Transverse colon (tissue), 4 donors: ENCODE measurements around the gene WDR6. TPM values are rescaled to one million over a fixed set of nuclear protein-coding genes. Genes with fewer than 3 reads are reported as not detected.

Source experiments
- DNase-seq: peaks from one replicate; pipeline ENCODE4 v3.0.0-alpha.2; 2019
- H3K27ac ChIP-seq, 4 donors: fragments of 200-600 bp; sonication (generic); 2 replicates each; pipeline ENCODE4 v1.5.1; 2016 to 2018; ENCODE audit warnings: inconsistent platforms in 4 of 4
- H3K27me3 ChIP-seq: fragments of 200-600 bp; sonication (generic); 2 replicates; pipeline ENCODE4 v1.5.1; 2017; ENCODE audit warnings: inconsistent platforms
- H3K36me3 ChIP-seq, 4 donors: fragments of 200-600 bp; sonication (generic); 2 replicates each; pipeline ENCODE4 v1.5.1; 2017 to 2019; ENCODE audit warnings: inconsistent platforms in 4 of 4
- H3K4me1 ChIP-seq, 4 donors: fragments of 200-600 bp; sonication (generic); 2 replicates each; pipeline ENCODE4 v1.5.1; 2017 to 2020; ENCODE audit warnings: inconsistent platforms in 4 of 4
- H3K4me3 ChIP-seq, 4 donors: fragments of 200-600 bp; sonication (generic); 1 replicate in 1 of 4; 2 replicates in 3 of 4; pipeline versions ENCODE4 v1.5.1 to v1.6.1; 2017 to 2019; ENCODE audit warnings: inconsistent platforms in 4 of 4
- H3K9me3 ChIP-seq, 2 donors: fragments of 200-600 bp; sonication (generic); 2 replicates each; pipeline ENCODE4 v1.5.1; 2017 to 2019; ENCODE audit warnings: inconsistent platforms in 2 of 2
- EP300 ChIP-seq: sonication (generic); formaldehyde crosslinking; IDR thresholded peaks from one replicate; pipeline ENCODE4 v1.6.1; 2017; ENCODE audit warnings: antibody characterized with exemption, low read depth
- POLR2A ChIP-seq: fragments of 450-650 bp; IDR thresholded peaks from one replicate; pipeline ENCODE4 v1.6.1; 2016; ENCODE audit warnings: antibody characterized with exemption, mild to moderate bottlenecking, moderate library complexity
- POLR2AphosphoS5 ChIP-seq, 3 donors: sonication (generic); formaldehyde crosslinking; IDR thresholded peaks; one replicate each; pipeline ENCODE4 v1.6.1; 2016; ENCODE audit warnings: antibody characterized with exemption in 3 of 3
- WGBS, 2 donors: methylation state at CpG; one replicate each; pipeline ENCODE4 v1.1.5; 2018; ENCODE audit warnings: low coverage in 1 of 2; 5-methylcytosine and 5-hydroxymethylcytosine counted together
- in situ Hi-C, 4 donors: fragments of 200-750 bp; cut with MboI; loops; one replicate each; pipeline versions ENCODE4 v1.15.0 to v1.15.1; 2017; ENCODE audit warnings: low sequenced_read_pairs in 3 of 4, low pct_ligation_motif_present in 1 of 4, low pct_unique_long_range_greater_than_20kb in 1 of 4
- intact Hi-C: fragments of 100-400 bp; cut with DNase I; formaldehyde crosslinking; loops from one replicate; pipeline ENCODE4 v1.15.1; 2023; ENCODE audit warnings: low total_unique reads
- total RNA-seq, 4 donors: library from RNA; depleted of rRNA; stranded (reverse); fragments of >200 nt; gene quantifications; one replicate each; pipeline ENCODE4 v1.1.0, GENCODE V29; 2016
- TF ChIP-seq, protein P1 (sequence below), 5 experiments: fragments of 200-600 bp in 3 of 5; fragments of 450-650 bp in 2 of 5; sonication (generic) in 3 of 5; IDR thresholded peaks; 1 replicate in 2 of 5; 2 replicates in 3 of 5; pipeline ENCODE4 v1.5.1; 2016 to 2017; ENCODE audit warnings: antibody characterized with exemption in 5 of 5, inconsistent platforms in 3 of 5, mild to moderate bottlenecking in 2 of 5, moderate library complexity in 1 of 5

WDR6 gene
- total RNA-seq, 4 donors from 2014 or later = 76.0 to 162 (median 146) TPM

DNA sequence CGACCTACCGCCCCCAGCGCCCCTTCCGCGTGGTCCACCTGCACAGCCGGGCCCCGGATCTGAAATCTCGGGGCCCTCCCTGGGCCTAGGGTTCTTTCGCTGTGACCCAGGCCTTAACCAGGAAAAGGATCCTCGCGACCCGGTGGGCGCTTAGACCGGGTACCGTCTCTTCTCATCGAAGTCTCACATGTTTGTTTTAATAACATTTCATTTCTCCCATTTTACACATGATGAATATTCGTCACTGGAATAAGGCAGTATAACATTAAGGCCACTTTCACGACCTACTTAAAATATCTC, 11.5 kb downstream of the WDR6 start:
- peaks cover 0 to 12% (median 5%) of the 10 kb centered on the region in 4 donors for H3K36me3 ChIP-seq

GRCh38 chr3:49019941-49020329, 12.7 kb downstream of the WDR6 start:
- in situ Hi-C loops = no loop called here
- Histone ChIP-seq H3K4me3 (peak overlapping the region in 3 of 4 donors; percentile 70 to 93 (median 82)), H3K9me3 (no peaks in the 10 kb centered on the region), H3K4me1 (peaks cover 19 to 48% (median 37%) of the 10 kb centered on the region in 4 donors), H3K27ac (peak overlapping the region; percentile 99 to 100 (median 100)), H3K36me3 (peaks cover 0 to 17% (median 3%) of the 10 kb centered on the region in 4 donors), H3K27me3 (no peaks in the 10 kb centered on the region)
- no peak for TF ChIP-seq EP300
- WGBS, 2 donors = 28% methylated on average over 12 of the region's 12 CpGs; no CpG with 5 or more reads in 1 of the 2 donors
- DNase-seq = peak; percentile 30
- intact Hi-C loops = loop anchor here (1.0 to 2.0 kb wide), 3 partner anchors 13 to 75 kb away; partner anchors contain the start of genes QRICH1 and WDR6

More for the DNA sequence above, 11.5 kb downstream of the WDR6 start:
- Histone ChIP-seq H3K27ac (peak overlapping the region; percentile 99 to 100 (median 100)), H3K4me1 (peaks cover 19 to 48% (median 37%) of the 10 kb centered on the region in 4 donors), H3K27me3 (no peaks in the 10 kb centered on the region), H3K9me3 (no peaks in the 10 kb centered on the region), H3K4me3 (peak overlapping the region; percentile 54 to 83 (median 74))
- 1 to 2% methylated on average over 9 to 18 of the region's 18 CpGs for WGBS, 2 donors
- in situ Hi-C loops = no loop called here
- intact Hi-C loops = loop anchor here (1.0 to 2.0 kb wide), 2 partner anchors 47 to 76 kb away; partner anchors contain the start of gene QRICH1
- TF ChIP-seq, protein P1, sequence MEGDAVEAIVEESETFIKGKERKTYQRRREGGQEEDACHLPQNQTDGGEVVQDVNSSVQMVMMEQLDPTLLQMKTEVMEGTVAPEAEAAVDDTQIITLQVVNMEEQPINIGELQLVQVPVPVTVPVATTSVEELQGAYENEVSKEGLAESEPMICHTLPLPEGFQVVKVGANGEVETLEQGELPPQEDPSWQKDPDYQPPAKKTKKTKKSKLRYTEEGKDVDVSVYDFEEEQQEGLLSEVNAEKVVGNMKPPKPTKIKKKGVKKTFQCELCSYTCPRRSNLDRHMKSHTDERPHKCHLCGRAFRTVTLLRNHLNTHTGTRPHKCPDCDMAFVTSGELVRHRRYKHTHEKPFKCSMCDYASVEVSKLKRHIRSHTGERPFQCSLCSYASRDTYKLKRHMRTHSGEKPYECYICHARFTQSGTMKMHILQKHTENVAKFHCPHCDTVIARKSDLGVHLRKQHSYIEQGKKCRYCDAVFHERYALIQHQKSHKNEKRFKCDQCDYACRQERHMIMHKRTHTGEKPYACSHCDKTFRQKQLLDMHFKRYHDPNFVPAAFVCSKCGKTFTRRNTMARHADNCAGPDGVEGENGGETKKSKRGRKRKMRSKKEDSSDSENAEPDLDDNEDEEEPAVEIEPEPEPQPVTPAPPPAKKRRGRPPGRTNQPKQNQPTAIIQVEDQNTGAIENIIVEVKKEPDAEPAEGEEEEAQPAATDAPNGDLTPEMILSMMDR (IDR thresholded peaks at IDR 0.05) = no peak
- no peak for TF ChIP-seq POLR2AphosphoS5 (IDR thresholded peaks at IDR 0.05)
- TF ChIP-seq POLR2A = no peak
- no peak for TF ChIP-seq EP300
- DNase-seq = no peak

- no peaks in the 10 kb centered on the region for H3K9me3 ChIP-seq
- 0% methylated on average over 47 of the region's 51 CpGs; no CpG with 5 or more reads in 1 of the 2 donors for WGBS, 2 donors
- H3K4me3 ChIP-seq = peak overlapping the region; percentile 70 to 93 (median 79)
- H3K27ac ChIP-seq = peak overlapping the region; percentile 99 to 100 (median 100)
- H3K36me3 ChIP-seq = peaks cover 0 to 17% (median 0%) of the 10 kb centered on the region in 4 donors
- H3K27me3 ChIP-seq = no peaks in the 10 kb centered on the region
- peak; percentile 75 for DNase-seq
- TF ChIP-seq POLR2A = no peak
- TF ChIP-seq, protein P1 (IDR thresholded peaks at IDR 0.05) = no peak
- peak in 1 of 3 donors; percentile 19 for TF ChIP-seq POLR2AphosphoS5 (IDR thresholded peaks at IDR 0.05)
- no peak for TF ChIP-seq EP300
- peaks cover 19 to 52% (median 37%) of the 10 kb centered on the region in 4 donors for H3K4me1 ChIP-seq
- intact Hi-C loops (loop anchor here (1.0 kb wide), 1 partner anchor 13 kb away; the partner anchor contains the start of gene WDR6), in situ Hi-C loops (no loop called here)
These were observed 13.4 kb downstream of the WDR6 start for GRCh38 chr3:49020330-49021212.

- TF ChIP-seq POLR2AphosphoS5 (IDR thresholded peaks at IDR 0.05) (peak; percentile 99 to 100 (median 99)), POLR2A (peak; percentile 100), EP300 (peak; percentile 92)
- TF ChIP-seq, protein P1 (IDR thresholded peaks at IDR 0.05) = no peak
- Histone ChIP-seq H3K36me3 (peaks cover 0 to 23% (median 0%) of the 10 kb centered on the region in 4 donors), H3K4me3 (peak overlapping the region; percentile 70 to 93 (median 82)), H3K4me1 (peaks cover 19 to 52% (median 37%) of the 10 kb centered on the region in 4 donors), H3K27me3 (no peaks in the 10 kb centered on the region), H3K9me3 (no peaks in the 10 kb centered on the region), H3K27ac (peak overlapping the region; percentile 99 to 100 (median 100))
- DNase-seq = peak; percentile 100
- in situ Hi-C loops (no loop called here), intact Hi-C loops (no loop called here)
- WGBS, 2 donors = 1% methylated on average over 47 of the region's 60 CpGs; no CpG with 5 or more reads in 1 of the 2 donors
These were observed 14.1 kb downstream of the WDR6 start for GRCh38 chr3:49021213-49021812.
